HG02943 (cell line): Measurements from ENCODE around the gene MYO1D.
"Not testable (repeated sequence)": the region's sequence is repeated elsewhere in the genome, so short reads cannot be mapped to it uniquely, and the experiment has no call there.

Experiments
- ATAC-seq: cut with Tn5 transposase; IDR thresholded peaks from one replicate; pipeline ENCODE4 v1.9.1; 2021; ENCODE audit warnings: mild to moderate bottlenecking, low read depth, moderate library complexity; ENCODE audit not compliant: unreplicated experiment

MYO1D gene

GRCh38 chr17:32821987-32822934, 54.7 kb downstream of the MYO1D start:
- ATAC-seq = not testable (repeated sequence)

GRCh38 chr17:32820440-32820839, 56.5 kb downstream of the MYO1D start:
- ATAC-seq = no peak

GRCh38 chr17:32819787-32820186, 57.1 kb downstream of the MYO1D start:
- ATAC-seq = no peak

DNA sequence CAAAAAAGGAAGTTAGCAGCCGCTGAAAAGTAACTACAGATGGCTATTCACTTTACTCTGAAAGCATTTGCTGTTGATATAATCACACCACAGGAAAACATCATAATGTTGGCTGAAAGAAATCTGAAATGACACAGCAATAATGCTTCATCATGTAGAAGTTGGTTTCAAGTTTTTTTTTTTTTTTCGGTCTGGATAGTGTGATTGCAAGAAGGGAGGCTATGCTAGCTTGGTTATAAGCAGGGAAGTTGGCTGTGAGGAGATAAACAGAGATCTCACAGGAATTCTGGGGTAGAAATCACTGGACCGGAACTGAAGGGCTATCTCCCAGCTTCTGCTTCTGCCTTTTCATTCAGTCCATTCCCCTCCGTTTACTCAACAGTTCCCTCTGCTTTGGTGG, 57.9 kb downstream of the MYO1D start:
- ATAC-seq = no peak

DNA sequence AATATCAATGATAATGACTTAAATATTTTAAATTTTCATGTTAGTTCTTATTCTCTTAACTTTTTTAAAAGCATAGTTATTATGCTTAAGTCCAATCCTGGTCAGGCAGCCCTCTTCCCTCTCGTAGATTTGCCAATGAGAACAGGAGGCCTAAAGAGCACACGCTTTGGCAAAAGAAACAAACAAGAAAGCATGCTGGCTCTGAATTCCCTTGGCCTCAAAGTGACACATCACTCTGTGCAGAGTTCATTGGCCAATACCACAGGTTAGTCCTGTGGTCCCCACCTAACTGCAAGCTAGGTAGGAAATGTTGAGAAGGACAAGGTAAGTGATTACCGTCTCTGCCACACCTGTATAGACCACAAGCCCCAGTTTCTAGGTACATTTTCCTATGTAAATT, 61.5 kb downstream of the MYO1D start:
- ATAC-seq = no peak

GRCh38 chr17:32814836-32815235, 62.1 kb downstream of the MYO1D start:
- no peak for ATAC-seq

- no peak for ATAC-seq
Measured at GRCh38 chr17:32813021-32813420, 63.9 kb downstream of the MYO1D start.

- no peak for ATAC-seq
Measured at GRCh38 chr17:32810690-32811089, 66.2 kb downstream of the MYO1D start.

DNA sequence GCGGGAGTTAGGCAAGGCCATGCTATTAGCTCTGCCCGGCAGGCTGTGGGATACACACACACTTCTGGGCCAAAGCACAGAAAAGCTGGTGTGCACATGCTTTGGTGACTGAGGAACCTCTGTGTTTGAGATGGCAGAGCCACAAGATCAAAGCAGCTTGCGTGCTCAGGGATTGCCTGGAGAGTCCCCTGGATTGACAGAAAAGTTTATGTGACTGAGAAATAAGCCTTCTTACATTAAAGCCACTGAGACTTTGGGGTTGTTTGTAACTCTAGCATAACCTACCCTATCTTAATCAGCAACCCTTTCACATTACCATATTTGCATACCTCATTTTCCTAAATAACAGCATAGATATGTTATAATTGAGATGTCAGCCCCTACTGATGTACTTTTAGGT, 69.3 kb downstream of the MYO1D start:
- ATAC-seq = no peak

DNA sequence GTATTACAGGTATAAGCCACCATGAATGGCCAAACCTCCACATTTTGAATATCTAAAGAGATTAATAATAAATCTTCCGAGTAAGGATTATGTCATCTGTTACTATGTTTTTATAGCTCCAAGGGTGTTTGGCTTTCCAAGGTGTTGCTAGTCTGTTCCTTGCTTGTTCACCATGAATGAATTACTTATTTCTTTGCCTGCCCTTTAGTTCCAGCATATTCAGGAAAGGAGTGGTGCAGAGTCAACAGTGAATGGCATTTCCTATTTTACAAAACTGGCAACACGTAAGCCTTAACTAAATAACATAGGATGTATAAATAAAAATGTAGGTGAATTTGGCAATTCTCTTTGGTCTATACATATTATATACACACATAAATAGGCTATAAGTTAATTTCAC, 70.3 kb downstream of the MYO1D start:
- no peak for ATAC-seq

DNA sequence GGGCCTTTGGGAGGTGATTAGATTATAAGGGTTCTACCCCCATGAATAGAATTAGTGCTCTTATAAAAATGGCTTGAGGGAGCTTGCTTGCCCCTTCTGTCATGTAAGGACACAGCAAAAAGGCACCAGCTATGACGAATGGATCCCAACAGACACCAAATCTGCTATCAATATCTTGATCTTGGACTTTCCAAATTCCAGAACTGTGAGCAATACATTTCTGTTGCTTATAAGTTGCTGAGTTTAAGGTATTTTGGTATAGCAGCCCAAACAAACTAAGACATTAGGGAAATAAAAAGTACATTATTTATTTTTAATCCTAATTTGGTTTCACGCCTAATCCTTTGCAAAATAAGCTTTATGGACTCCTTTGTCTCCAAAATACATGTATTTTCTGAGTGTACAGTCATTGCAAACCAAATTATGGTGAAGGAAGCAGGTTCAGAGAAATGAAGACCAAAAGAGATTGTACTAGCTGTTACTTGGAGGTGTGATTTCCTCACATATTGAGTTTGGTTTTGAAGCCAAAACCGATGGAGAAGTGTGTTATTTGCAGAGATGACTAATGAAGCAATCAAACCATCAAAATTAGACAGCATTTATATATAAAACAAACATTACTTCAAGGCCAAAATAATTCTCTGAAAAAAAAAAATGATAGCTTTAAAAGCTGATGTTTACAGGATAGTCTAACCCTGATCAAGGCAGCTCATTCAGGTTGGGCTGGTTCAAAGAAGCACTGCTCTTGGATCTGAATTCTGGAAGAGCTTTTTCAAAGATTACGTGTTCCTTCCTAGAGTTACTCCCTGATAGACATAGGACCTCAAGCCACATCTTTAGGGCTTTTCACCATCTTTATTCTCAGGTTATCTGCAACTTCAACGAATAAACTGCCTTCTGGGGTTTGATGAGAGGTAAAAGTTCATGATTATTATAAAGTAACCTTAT, 71.6 kb downstream of the MYO1D start:
- ATAC-seq = no peak

GRCh38 chr17:32803544-32803943, 73.4 kb downstream of the MYO1D start:
- ATAC-seq = no peak

DNA sequence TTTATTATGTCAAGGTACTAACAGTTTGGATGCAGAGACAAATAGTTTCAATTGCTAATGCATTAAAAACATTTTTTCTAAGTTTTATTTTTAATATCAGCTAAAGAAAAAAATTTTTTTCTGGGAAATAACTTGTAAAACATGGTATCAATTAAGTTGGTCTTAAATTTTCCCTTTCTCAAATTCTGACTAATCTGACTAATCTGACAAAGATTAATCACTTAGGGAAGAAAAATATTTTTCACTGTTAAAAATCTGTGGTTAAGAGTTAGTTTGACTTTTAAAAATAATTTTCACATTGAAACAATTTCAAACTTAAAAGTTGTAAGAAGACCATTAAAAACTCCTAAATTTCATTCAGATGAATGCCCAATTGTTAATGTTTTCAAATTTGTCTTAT, 74.6 kb downstream of the MYO1D start:
- no peak for ATAC-seq

DNA sequence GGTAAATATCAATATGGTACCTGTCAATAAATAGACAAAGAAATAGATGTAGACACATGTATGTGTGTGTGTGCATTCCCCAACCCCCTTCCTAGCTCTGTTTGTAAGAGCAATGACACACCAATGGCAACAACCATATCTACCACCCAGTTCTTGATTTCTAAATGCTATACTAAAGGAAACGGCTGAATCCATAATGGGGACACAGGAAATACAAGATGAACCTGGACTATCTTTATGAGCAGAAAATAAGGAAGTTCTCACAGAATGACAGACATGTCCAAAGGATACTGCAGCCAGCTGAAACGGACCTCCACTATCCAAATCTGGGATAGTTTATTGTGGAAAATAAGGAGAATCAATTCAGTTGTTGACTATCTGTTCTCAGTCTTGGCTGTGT, 75.3 kb downstream of the MYO1D start:
- no peak for ATAC-seq

DNA sequence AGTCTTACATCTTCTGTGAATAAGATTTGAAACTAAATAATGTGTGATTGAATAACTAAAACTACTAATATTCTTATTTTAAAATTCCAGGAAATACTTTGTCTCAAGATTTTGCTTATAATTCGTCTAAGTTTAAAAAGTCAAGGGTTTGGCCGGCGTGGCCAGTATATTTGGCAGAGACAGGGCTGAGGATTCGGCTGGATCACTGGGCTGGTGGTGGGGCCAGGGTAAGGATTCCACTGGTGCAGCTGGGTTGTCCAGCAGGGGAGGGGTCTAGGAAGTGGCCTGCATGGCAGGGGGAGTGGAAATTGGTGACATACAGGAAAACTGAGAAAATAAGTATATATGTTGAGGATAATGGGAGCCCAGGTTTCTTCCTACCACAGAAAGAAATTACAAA, 75.7 kb downstream of the MYO1D start:
- no peak for ATAC-seq

GRCh38 chr17:32798938-32799337, 78.0 kb downstream of the MYO1D start:
- ATAC-seq = no peak

GRCh38 chr17:32795339-32795979, 81.5 kb downstream of the MYO1D start:
- no peak for ATAC-seq

GRCh38 chr17:32794533-32795246, 82.2 kb downstream of the MYO1D start:
- ATAC-seq = no peak

DNA sequence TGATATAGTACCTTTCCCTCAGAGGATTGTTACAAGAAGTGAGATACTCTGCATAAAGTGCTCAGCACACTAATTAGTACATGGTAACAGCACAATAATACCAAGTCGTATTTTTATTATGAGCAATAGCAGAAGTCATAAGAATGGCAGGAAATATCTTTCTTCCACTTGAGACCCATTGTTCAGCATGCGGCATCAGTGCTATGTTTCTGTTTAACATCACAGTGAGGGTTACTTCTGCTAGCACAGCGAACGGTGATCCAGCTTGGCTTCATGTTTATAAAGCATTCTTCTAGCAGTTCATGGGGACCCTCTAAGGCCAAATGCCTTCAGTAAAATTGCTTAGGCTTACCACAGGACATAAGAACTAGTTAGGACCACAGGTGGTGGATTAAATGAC, 83.1 kb downstream of the MYO1D start:
- no peak for ATAC-seq

DNA sequence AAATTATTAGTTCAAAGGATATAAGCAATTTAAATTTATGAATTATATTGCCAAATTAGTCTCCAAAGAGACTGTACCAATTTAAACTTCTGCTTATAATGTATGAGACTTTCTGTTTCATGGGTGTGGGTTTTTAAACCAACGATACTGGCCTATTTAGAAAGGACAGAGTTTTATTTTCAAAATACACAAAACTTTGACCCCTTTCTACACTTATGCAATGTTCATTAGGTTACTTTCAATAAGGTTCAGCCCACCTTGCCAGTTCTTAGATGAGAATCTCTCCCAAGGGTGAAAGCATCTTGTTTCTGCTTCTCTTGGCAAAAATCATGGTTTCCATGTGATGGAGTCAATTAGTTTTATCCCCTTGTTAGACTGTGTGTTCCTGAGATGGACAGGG, 84.7 kb downstream of the MYO1D start:
- no peak for ATAC-seq
